ENCODE measurements around the gene ARHGEF33.
"Not testable (repeated sequence)": the region's sequence is repeated elsewhere in the genome, so short reads cannot be mapped to it uniquely, and the experiment has no call there.

The ARHGEF33 gene

GRCh38 chr2:38912619-38913018 is 22.9 kb downstream of the ARHGEF33 start:
- DNase-seq, result no peak

GRCh38 chr2:38922389-38922788 is 32.7 kb downstream of the ARHGEF33 start:
- DNase-seq, result no peak

- DNase-seq, result no peak
Measured at GRCh38 chr2:38922902-38923301, 33.2 kb downstream of the ARHGEF33 start.

- DNase-seq, result no peak
Measured at GRCh38 chr2:38925982-38926381, 36.3 kb downstream of the ARHGEF33 start.

GRCh38 chr2:38930600-38930999 is 40.9 kb downstream of the ARHGEF33 start:
- no peak for DNase-seq

GRCh38 chr2:38932586-38932985 is 42.9 kb downstream of the ARHGEF33 start:
- DNase-seq, result no peak

- DNase-seq, result no peak
Measured at GRCh38 chr2:38933653-38934052, 44.0 kb downstream of the ARHGEF33 start.

- no peak for DNase-seq
Measured at GRCh38 chr2:38934742-38935141, 45.1 kb downstream of the ARHGEF33 start.

- no peak for DNase-seq
Measured at GRCh38 chr2:38935568-38936172, 46.0 kb downstream of the ARHGEF33 start.

GRCh38 chr2:38936516-38936915 is 46.8 kb downstream of the ARHGEF33 start:
- not testable (repeated sequence) for DNase-seq

- no peak for DNase-seq
Measured at GRCh38 chr2:38937548-38937947, 47.9 kb downstream of the ARHGEF33 start.

GRCh38 chr2:38940746-38941145 is 51.1 kb downstream of the ARHGEF33 start:
- DNase-seq, result no peak

GRCh38 chr2:38943784-38944183 is 54.1 kb downstream of the ARHGEF33 start:
- DNase-seq, result no peak

- DNase-seq, result no peak
Measured at GRCh38 chr2:38945372-38945771, 55.7 kb downstream of the ARHGEF33 start.

- no peak for DNase-seq
Measured at GRCh38 chr2:38945911-38946310, 56.2 kb downstream of the ARHGEF33 start.

- DNase-seq, result peak; percentile 53
Measured at GRCh38 chr2:38947241-38948239, 57.9 kb downstream of the ARHGEF33 start.

GRCh38 chr2:38948387-38948882 is 58.8 kb downstream of the ARHGEF33 start:
- no peak for DNase-seq

GRCh38 chr2:38948995-38949394 is 59.3 kb downstream of the ARHGEF33 start:
- DNase-seq, result no peak

- no peak for DNase-seq
Measured at GRCh38 chr2:38951766-38952165, 62.1 kb downstream of the ARHGEF33 start.

- DNase-seq, result no peak
Measured at GRCh38 chr2:38957972-38958371, 68.3 kb downstream of the ARHGEF33 start.

GRCh38 chr2:38959466-38959865 is 69.8 kb downstream of the ARHGEF33 start:
- DNase-seq, result no peak

GRCh38 chr2:38959938-38960608 is 70.4 kb downstream of the ARHGEF33 start:
- peak; percentile 30 for DNase-seq

GRCh38 chr2:38960609-38961320 is 71.1 kb downstream of the ARHGEF33 start:
- no peak for DNase-seq

Measured in CD4-positive, alpha-beta T cell treated with Interleukin-4 for 4 hours (primary cell).